Measurements from ENCODE around the gene KEAP1.

Gene KEAP1

DNA sequence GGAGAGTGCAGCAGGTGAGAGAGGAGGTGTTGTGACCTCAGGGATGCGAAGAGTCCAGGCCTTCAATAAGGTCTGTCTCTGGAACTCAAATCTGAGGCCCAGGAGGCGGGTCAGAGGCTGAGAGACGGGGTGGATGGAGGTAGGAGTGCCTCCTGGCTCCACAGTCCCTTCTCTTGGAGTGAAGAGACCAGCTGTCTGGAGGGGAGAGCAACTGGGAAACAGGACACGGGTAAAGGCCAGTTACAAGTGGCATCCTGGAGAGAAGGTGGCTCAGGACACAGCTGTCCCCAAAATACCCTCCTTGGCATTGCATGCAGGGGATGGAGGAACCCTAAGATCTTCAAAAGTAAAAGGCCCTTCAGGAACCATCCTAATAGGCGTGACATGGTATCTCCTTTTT, 63.6 kb downstream of the KEAP1 start:
- DNase-seq: no peak

All from HCEC 1CT (cell line).